GM23338 (cell line): ENCODE data around the gene PRKAR1B. TPM values are rescaled to one million over a fixed set of nuclear protein-coding genes. Genes with fewer than 3 reads are reported as not detected.

ENCODE experiments used
- ATAC-seq: fragments of 200-7000 bp; cut with Tn5 transposase; 3 replicates; pipeline ENCODE4 v1.9.1; 2020
- DNase-seq: peaks from one replicate; pipeline ENCODE4 v3.0.0-alpha.2; 2015; ENCODE audit warnings: low spot score
- H2AFZ ChIP-seq: fragments of 200-600 bp; sonication (generic); 2 replicates; pipeline ENCODE4 v1.8.0; 2016; ENCODE audit warnings: antibody characterized with exemption, mild to moderate bottlenecking, moderate library complexity
- H3F3A ChIP-seq: fragments of 200-600 bp; sonication (generic); replicated peaks from 2 replicates; pipeline ENCODE4 v1.8.0; 2017; ENCODE audit warnings: antibody characterized with exemption, mixed run types, low read depth
- H3K27ac ChIP-seq: fragments of 200-600 bp; sonication (generic); 2 replicates; pipeline ENCODE4 v1.6.1; 2016; ENCODE audit warnings: low read depth
- H3K27me3 ChIP-seq: fragments of 200-600 bp; sonication (generic); 2 replicates; pipeline ENCODE4 v1.8.0; 2016; ENCODE audit warnings: mild to moderate bottlenecking, mixed run types, moderate library complexity; ENCODE audit not compliant: insufficient read depth
- H3K36me3 ChIP-seq: fragments of 200-600 bp; sonication (generic); 2 replicates; pipeline ENCODE4 v1.8.0; 2016; ENCODE audit warnings: mild to moderate bottlenecking; ENCODE audit not compliant: insufficient read depth
- H3K4me1 ChIP-seq: fragments of 200-600 bp; sonication (generic); 2 replicates; pipeline ENCODE4 v1.8.0; 2016; ENCODE audit warnings: mild to moderate bottlenecking, moderate library complexity; ENCODE audit not compliant: insufficient read depth
- H3K4me2 ChIP-seq: fragments of 200-600 bp; sonication (generic); 2 replicates; pipeline ENCODE4 v1.7.1; 2017; ENCODE audit warnings: mixed run types
- H3K4me3 ChIP-seq: fragments of 200-600 bp; sonication (generic); 2 replicates; pipeline ENCODE4 v1.6.1; 2016; ENCODE audit warnings: mixed run types
- H3K79me2 ChIP-seq: fragments of 200-600 bp; sonication (generic); replicated peaks from 2 replicates; pipeline ENCODE4 v1.8.0; 2017; ENCODE audit warnings: mild to moderate bottlenecking; ENCODE audit not compliant: insufficient read depth
- H3K9me2 ChIP-seq: fragments of 200-600 bp; sonication (generic); 2 replicates; pipeline ENCODE4 v1.8.0; 2017; ENCODE audit not compliant: insufficient read depth
- H4K20me1 ChIP-seq: fragments of 200-600 bp; sonication (generic); replicated peaks from 2 replicates; pipeline ENCODE4 v1.8.0; 2017; ENCODE audit warnings: mild to moderate bottlenecking; ENCODE audit not compliant: insufficient read depth
- H3K27ac Mint-ChIP-seq: 2 replicates; pipeline ENCODE4 v1.8.0; 2020; ENCODE audit warnings: inconsistent platforms, mild to moderate bottlenecking, moderate library complexity, mixed read lengths
- H3K27me3 Mint-ChIP-seq: 3 replicates; pipeline ENCODE4 v1.8.0; 2022; ENCODE audit warnings: low read depth, mild to moderate bottlenecking, moderate library complexity, mixed read lengths, inconsistent platforms; ENCODE audit not compliant: insufficient read depth, poor library complexity
- H3K36me3 Mint-ChIP-seq: 3 replicates; pipeline ENCODE4 v1.8.0; 2021; ENCODE audit warnings: low read depth, mild to moderate bottlenecking, inconsistent platforms, moderate library complexity, mixed read lengths
- H3K4me1 Mint-ChIP-seq: 3 replicates; pipeline ENCODE4 v1.8.0; 2020; ENCODE audit warnings: mild to moderate bottlenecking, inconsistent platforms, mixed read lengths
- H3K4me3 Mint-ChIP-seq: 3 replicates; pipeline ENCODE4 v1.8.0; 2021; ENCODE audit warnings: moderate library complexity, mild to moderate bottlenecking, inconsistent platforms, mixed read lengths
- H3K9me3 Mint-ChIP-seq: 3 replicates; pipeline ENCODE4 v1.8.0; 2020; ENCODE audit warnings: moderate library complexity, mild to moderate bottlenecking, inconsistent platforms, mixed read lengths
- CREB1 ChIP-seq: fragments of 250-450 bp; sonication (Bioruptor Pico); IDR thresholded peaks from 2 replicates; pipeline ENCODE4 v1.5.0; 2020; ENCODE audit warnings: low read depth, mild to moderate bottlenecking, moderate library complexity
- CTCF ChIP-seq, 2 experiments: fragments of 200-600 bp in 1 of 2; sonication (generic) in 1 of 2; conservative IDR thresholded peaks; 2 replicates each; pipeline versions ENCODE4 v1.5.1 to v1.6.1; 2016 to 2017; ENCODE audit warnings: antibody characterized with exemption in 2 of 2, low read depth in 2 of 2, mild to moderate bottlenecking in 2 of 2, moderate library complexity in 1 of 2
- ETS1 ChIP-seq: IDR thresholded peaks from 2 replicates; pipeline ENCODE4 v1.6.1; 2016; ENCODE audit warnings: antibody characterized with exemption
- EZH2 ChIP-seq: fragments of 200-600 bp; sonication (generic); IDR thresholded peaks from one replicate; pipeline ENCODE4 v1.8.0; 2017; ENCODE audit warnings: antibody characterized with exemption, mild to moderate bottlenecking, low read depth; ENCODE audit not compliant: unreplicated experiment
- EZH2phosphoT487 ChIP-seq: fragments of 200-600 bp; sonication (generic); IDR thresholded peaks from one replicate; pipeline ENCODE4 v1.8.1; 2018; ENCODE audit warnings: antibody characterized with exemption; ENCODE audit not compliant: unreplicated experiment
- JUNB ChIP-seq: IDR thresholded peaks from one replicate; pipeline ENCODE4 v1.6.1; 2016; ENCODE audit warnings: antibody characterized with exemption; ENCODE audit not compliant: unreplicated experiment
- NANOG ChIP-seq: IDR thresholded peaks from 2 replicates; pipeline ENCODE4 v1.6.1; 2016; ENCODE audit warnings: antibody characterized with exemption, borderline replicate concordance
- POLR2AphosphoS5 ChIP-seq: IDR thresholded peaks from 2 replicates; pipeline ENCODE4 v1.6.1; 2016; ENCODE audit warnings: antibody characterized with exemption, low read depth
- REST ChIP-seq: IDR thresholded peaks from one replicate; pipeline ENCODE4 v1.6.1; 2018; ENCODE audit warnings: antibody characterized with exemption; ENCODE audit not compliant: unreplicated experiment
- STAT1 ChIP-seq: IDR thresholded peaks from one replicate; pipeline ENCODE4 v1.6.1; 2016; ENCODE audit warnings: antibody characterized with exemption; ENCODE audit not compliant: unreplicated experiment
- ZNF114 ChIP-seq: fragments of 250-450 bp; sonication (Bioruptor Pico); IDR thresholded peaks from 2 replicates; pipeline ENCODE4 v1.5.0; 2020; ENCODE audit warnings: mild to moderate bottlenecking, moderate library complexity
- ZNF331 ChIP-seq: fragments of 250-450 bp; sonication (Bioruptor Pico); IDR thresholded peaks from 2 replicates; pipeline ENCODE4 v1.5.0; 2020; ENCODE audit warnings: low read depth, mild to moderate bottlenecking, moderate library complexity
- polyA plus RNA-seq: library from polyadenylated mRNA; unstranded; fragments of >200 nt; fragmentation: Nextera tagmentation; extraction: Ambion mirVana; gene quantifications from 2 replicates; pipeline ENCODE4 v1.2.1, GENCODE V29; 2016
- total RNA-seq: library from RNA; depleted of rRNA; stranded (reverse); fragments of >200 nt; shearing (Covaris generic); gene quantifications from 2 replicates; pipeline ENCODE4 v1.2.3, GENCODE V29; 2014

PRKAR1B gene
- total and polyA plus RNA-seq, 2 experiments from 2014 or later: 35.7 to 36.7 TPM

- TF ChIP-seq REST: no peak
- TF ChIP-seq POLR2AphosphoS5: no peak
- no peak for TF ChIP-seq NANOG
- no peak for TF ChIP-seq ETS1
- TF ChIP-seq JUNB: no peak
- no peak for TF ChIP-seq ZNF114 (CRISPR knock-in tag)
- no peak for TF ChIP-seq CREB1 (CRISPR knock-in tag)
- TF ChIP-seq EZH2: no peak
- TF ChIP-seq STAT1: no peak
- TF ChIP-seq CTCF (conservative IDR thresholded peaks at IDR 0.05; ENCODE audit: low read depth in 2 of 2): no peak
Measured at GRCh38 chr7:532379-533143, 194.5 kb downstream of the PRKAR1B start (continued).

GRCh38 chr7:531777-532176 lies 195.3 kb downstream of the PRKAR1B start:
- no peak overlapping the region for H3K4me2 ChIP-seq
- H3F3A ChIP-seq: no peaks in the 10 kb centered on the region
- H3K9me2 ChIP-seq: peaks cover 7% of the 10 kb centered on the region; the same call in 1 of the 2 replicates
- no peaks in the 10 kb centered on the region for H3K79me2 ChIP-seq
- ATAC-seq (no peak), DNase-seq (no peak)
- H3K4me1 Mint-ChIP-seq: no peaks in the 10 kb centered on the region; the same call in 2 of the 3 replicates
- H3K9me3 Mint-ChIP-seq: no peaks in the 10 kb centered on the region; the same call in 2 of the 3 replicates
- no peak overlapping the region for H3K27ac ChIP-seq
- H2AFZ ChIP-seq: no peak overlapping the region
- no peaks in the 10 kb centered on the region for H3K36me3 ChIP-seq
- H3K36me3 Mint-ChIP-seq: no peaks in the 10 kb centered on the region
- no peak overlapping the region for H3K4me3 ChIP-seq
- H3K27ac Mint-ChIP-seq: no peak overlapping the region
- no peaks in the 10 kb centered on the region for H4K20me1 ChIP-seq
- no peaks in the 10 kb centered on the region for H3K4me1 ChIP-seq
- peaks cover 14% of the 10 kb centered on the region for H3K27me3 Mint-ChIP-seq
- no peak overlapping the region for H3K4me3 Mint-ChIP-seq
- no peaks in the 10 kb centered on the region for H3K27me3 ChIP-seq
- TF ChIP-seq CREB1 (CRISPR knock-in tag) (no peak), ZNF331 (no peak), STAT1 (no peak), ETS1 (no peak), EZH2phosphoT487 (no peak), REST (no peak), EZH2 (no peak)
